K562 (cell line): ENCODE results near the gene ADRB1. TPM values are rescaled to one million over a fixed set of nuclear protein-coding genes. Genes with fewer than 3 reads are reported as not detected.
A peak's percentile ranks its signal among the peaks of the same experiment; 100 is the strongest.

Source experiments
- ATAC-seq: fragments of 200-7000 bp; cut with Tn5 transposase; 3 replicates; pipeline ENCODE4 v1.9.1; 2020; ENCODE audit warnings: moderate library complexity
- BruUV-seq: library from RNA; stranded (reverse); fragments of 400-500 nt; replicated peaks from 2 replicates; lab custom pipeline; 2021; lab: Mats Ljungman, UMichigan
- CTCF ChIA-PET: fragments of 300-600 bp; formaldehyde crosslinking; extraction: SDS; loops from one replicate; lab custom pipeline; 2021; ENCODE audit warnings: low intra/inter-chr PET ratio; lab: Yijun Ruan, JAX
- POLR2A ChIA-PET: fragments of 300-600, 350-650 bp; sonication (Branson Sonifier 250); formaldehyde crosslinking; extraction: SDS; loops from one replicate; lab custom pipeline; 2021; ENCODE audit warnings: antibody characterized with exemption, inconsistent platforms; lab: Yijun Ruan, JAX
- DNase-seq, 4 experiments: peaks; one replicate each; pipeline versions ENCODE4 v3.0.0 to v3.0.0-alpha.2; 2011 to 2018; ENCODE audit warnings: low spot score in 3 of 4, mixed read lengths in 3 of 4; ENCODE audit errors: extremely low read depth in 1 of 4
- FAIRE-seq: peaks from 2 replicates; lab custom pipeline; 2011; peaks lifted over from hg19 to GRCh38; lab: Jason Lieb, UNC
- H2AFZ ChIP-seq: 2 replicates; pipeline ENCODE4 v1.6.0; 2011; ENCODE audit warnings: low read depth, low read length, control low read depth, inconsistent platforms
- H3K27ac ChIP-seq: fragments of 200-600 bp; 3 replicates; pipeline ENCODE4 v1.8.0; 2011; ENCODE audit warnings: low read depth, mild to moderate bottlenecking, control low read depth, inconsistent platforms, low read length, moderate library complexity, mixed read lengths; ENCODE audit errors: extremely low read depth
- H3K27me3 ChIP-seq, 2 experiments: fragments of 300-600 bp in 1 of 2; 2 replicates in 1 of 2; 3 replicates in 1 of 2; pipeline versions ENCODE4 v1.6.0 to v1.8.0; 2011; ENCODE audit warnings: inconsistent platforms in 2 of 2, low read length in 2 of 2, mild to moderate bottlenecking in 1 of 2, mixed read lengths in 1 of 2, moderate library complexity in 1 of 2; ENCODE audit not compliant: control insufficient read depth in 2 of 2, insufficient read depth in 2 of 2
- H3K36me3 ChIP-seq: fragments of 300-600 bp; 3 replicates; pipeline ENCODE4 v1.8.0; 2011; ENCODE audit warnings: mild to moderate bottlenecking, low read length, inconsistent platforms; ENCODE audit not compliant: control insufficient read depth, insufficient read depth
- H3K4me1 ChIP-seq, 2 experiments: fragments of 200-600 bp in 1 of 2; replicated peaks in 1 of 2; 2 replicates in 1 of 2; 3 replicates in 1 of 2; pipeline versions ENCODE4 v1.5.1 to v1.8.0; 2011; ENCODE audit warnings: inconsistent platforms in 2 of 2, low read length in 2 of 2, mild to moderate bottlenecking in 1 of 2, mixed read lengths in 1 of 2, moderate library complexity in 1 of 2; ENCODE audit not compliant: control insufficient read depth in 2 of 2, insufficient read depth in 2 of 2
- H3K4me2 ChIP-seq: 2 replicates; pipeline ENCODE4 v1.6.1; 2011; ENCODE audit warnings: low read length, control low read depth, inconsistent platforms, mixed read lengths; ENCODE audit not compliant: insufficient read depth
- H3K4me3 ChIP-seq: fragments of 200-600 bp; sonication (generic), shearing (Covaris generic); 2 replicates; pipeline ENCODE4 v1.5.1; 2016; ENCODE audit warnings: control low read depth, inconsistent platforms
- H3K79me2 ChIP-seq: fragments of 200-600 bp; 3 replicates; pipeline ENCODE4 v1.8.0; 2011; ENCODE audit warnings: low read length, inconsistent platforms; ENCODE audit not compliant: control insufficient read depth, insufficient read depth
- H3K9ac ChIP-seq, 2 experiments: 2 replicates each; pipeline versions ENCODE4 v1.6.0 to v1.6.1; 2011; ENCODE audit warnings: low read depth in 2 of 2, low read length in 2 of 2, control low read depth in 1 of 2, inconsistent platforms in 1 of 2, mild to moderate bottlenecking in 1 of 2, mixed read lengths in 1 of 2; ENCODE audit not compliant: insufficient read depth in 1 of 2
- H3K9me1 ChIP-seq: one replicate; pipeline ENCODE4 v1.6.0; 2011; ENCODE audit warnings: inconsistent platforms, mild to moderate bottlenecking, low read length, moderate library complexity; ENCODE audit not compliant: control insufficient read depth, insufficient read depth
- H3K9me3 ChIP-seq: replicated peaks from 2 replicates; pipeline ENCODE4 v1.5.1; 2011; ENCODE audit warnings: low read depth, low read length, inconsistent platforms; ENCODE audit not compliant: control insufficient read depth, insufficient read depth
- H4K20me1 ChIP-seq: replicated peaks from 2 replicates; pipeline ENCODE4 v1.6.1; 2011; ENCODE audit warnings: low read length, inconsistent platforms, mixed read lengths; ENCODE audit not compliant: control insufficient read depth, insufficient read depth
- NR2C1 ChIP-seq, 2 experiments: fragments of 450-650 bp; IDR thresholded peaks; 2 replicates each; pipeline ENCODE4 v1.6.1; 2017; ENCODE audit warnings: mild to moderate bottlenecking in 2 of 2, antibody characterized with exemption in 1 of 2, inconsistent platforms in 1 of 2, missing compliant biosample characterization in 1 of 2, missing genetic modification characterization in 1 of 2
- NR2C2 ChIP-seq, 2 experiments: fragments of 200-800 bp in 1 of 2; sonication (Bioruptor generic) in 1 of 2; sonication (generic) in 1 of 2; formaldehyde crosslinking in 1 of 2; IDR thresholded peaks; 2 replicates each; pipeline versions ENCODE4 v1.6.1 to v1.8.0; 2016 to 2022; ENCODE audit warnings: mild to moderate bottlenecking in 1 of 2, missing compliant biosample characterization in 1 of 2, missing genetic modification characterization in 1 of 2, missing genetic modification reagents in 1 of 2
- THRA ChIP-seq: fragments of 450-650 bp; IDR thresholded peaks from 2 replicates; pipeline ENCODE4 v1.6.1; 2017; ENCODE audit warnings: mild to moderate bottlenecking, moderate library complexity
- ZNF609 ChIP-seq: sonication (generic); formaldehyde crosslinking; IDR thresholded peaks from 2 replicates; pipeline ENCODE4 v1.8.1; 2023; ENCODE audit warnings: missing genetic modification reagents, mild to moderate bottlenecking, borderline replicate concordance
- WGBS: fragments of 100-300 bp; shearing (Covaris generic); methylation state at CpG from one replicate; pipeline ENCODE4 v1.1.6; 2016; ENCODE audit warnings: low coverage, mixed read lengths; ENCODE audit not compliant: insufficient coverage; ENCODE audit errors: missing lambda C conversion rate; 5-methylcytosine and 5-hydroxymethylcytosine counted together
- in situ Hi-C: fragments of 300-500 bp; cut with MboI; formaldehyde crosslinking; loops from 4 replicates; pipeline ENCODE4 v1.15.0; 2018; ENCODE audit warnings: inconsistent platforms, mixed read lengths
- intact Hi-C: fragments of 100-400 bp; cut with micrococcal nuclease; formaldehyde crosslinking; loops from 2 replicates; pipeline ENCODE4 v1.14.2; 2022
- polyA plus RNA-seq, 8 experiments: library from polyadenylated mRNA; depleted of rRNA in 4 of 8; stranded (reverse) in 5 of 8; unstranded in 3 of 8; fragments of >200 nt; fragmentation: Nextera tagmentation in 2 of 8; fragmentation: Illumina TruSeq in 1 of 8; extraction: Ambion mirVana in 2 of 8; extraction: Trizol in 1 of 8; gene quantifications; 2 replicates each; pipeline versions ENCODE4 v1.2.1 to v1.2.3, GENCODE V29; 2011 to 2014; ENCODE audit warnings: inconsistent platforms in 1 of 8, missing spikeins in 1 of 8
- total RNA-seq, 7 experiments: library from RNA; depleted of rRNA in 6 of 7; stranded (reverse); fragments of >200 nt in 6 of 7; fragmentation: Illumina TruSeq in 2 of 7; extraction: Trizol in 2 of 7; gene quantifications; 2 replicates each; pipeline versions ENCODE4 v1.2.1 to v1.2.3, GENCODE V29; 2011 to 2021; ENCODE audit warnings: low replicate concordance in 1 of 7

Gene ADRB1
- total and polyA plus RNA-seq, 9 of the 15 experiments (the other 6 are each of a cell fraction or from before 2014, with no cell fraction given) = 0.07 to 0.11 (median 0.09) TPM; not detected in 6

- Histone ChIP-seq H3K4me3 (no peak overlapping the region), H2AFZ (no peak overlapping the region), H3K79me2 (no peaks in the 10 kb centered on the region)
- TF ChIP-seq NR2C1 (IDR thresholded peaks at IDR 0.05) = peak; percentile 61; the same call in 1 of the 2 replicates
- peak; percentile 72 for TF ChIP-seq NR2C1 (tag; IDR thresholded peaks at IDR 0.05)
- no peak for TF ChIP-seq THRA
- TF ChIP-seq ZNF609 (CRISPR knock-in tag) = no peak
- no peak for TF ChIP-seq NR2C2 (CRISPR knock-in tag; IDR thresholded peaks at IDR 0.05)
- TF ChIP-seq NR2C2 (tag; IDR thresholded peaks at IDR 0.05) = peak; percentile 74
- TF ChIP-seq, all 486 proteins: peak for 2
- 8% methylated on average over 5 of the region's 5 CpGs for WGBS
- no peak for ATAC-seq
- H3K27me3 ChIP-seq = peaks cover 0 to 11% of the 10 kb centered on the region in 2 experiments; a peak in 1 of 5 replicates
- DNase-seq = no peak
- H3K9ac ChIP-seq = no peak overlapping the region
- ChIA-PET POLR2A (interaction anchor here (0.7 kb wide), 1 partner anchor 16 kb away, joined by 3 read pairs; no protein-coding TSS in a partner anchor), CTCF (no interaction called here)
- FAIRE-seq = no peak
- in situ Hi-C loops (no loop called here), intact Hi-C loops (no loop called here)
- no peak overlapping the region for H3K4me2 ChIP-seq
- H3K36me3 ChIP-seq = no peaks in the 10 kb centered on the region
- BruUV-seq = no TSS peak
- no peaks in the 10 kb centered on the region for H3K9me1 ChIP-seq
- H3K4me1 ChIP-seq = no peaks in the 10 kb centered on the region
- no peaks in the 10 kb centered on the region for H4K20me1 ChIP-seq
- no peaks in the 10 kb centered on the region for H3K9me3 ChIP-seq
- H3K27ac ChIP-seq = no peak overlapping the region
Measured at GRCh38 chr10:114009281-114009996, 34.2 kb upstream of the ADRB1 start.
